GM20000 (cell line): ENCODE measurements around the gene CUL7.

ENCODE experiments used
- DNase-seq: peaks from one replicate; pipeline ENCODE4 v3.0.0; 2012; ENCODE audit warnings: low spot score
- TF ChIP-seq, protein P1 (sequence below): IDR thresholded peaks from 2 replicates; pipeline ENCODE4 v1.5.1; 2012; ENCODE audit warnings: mild to moderate bottlenecking, control low read depth; ENCODE audit errors: extremely low read depth, missing control alignments

CUL7 gene

DNA sequence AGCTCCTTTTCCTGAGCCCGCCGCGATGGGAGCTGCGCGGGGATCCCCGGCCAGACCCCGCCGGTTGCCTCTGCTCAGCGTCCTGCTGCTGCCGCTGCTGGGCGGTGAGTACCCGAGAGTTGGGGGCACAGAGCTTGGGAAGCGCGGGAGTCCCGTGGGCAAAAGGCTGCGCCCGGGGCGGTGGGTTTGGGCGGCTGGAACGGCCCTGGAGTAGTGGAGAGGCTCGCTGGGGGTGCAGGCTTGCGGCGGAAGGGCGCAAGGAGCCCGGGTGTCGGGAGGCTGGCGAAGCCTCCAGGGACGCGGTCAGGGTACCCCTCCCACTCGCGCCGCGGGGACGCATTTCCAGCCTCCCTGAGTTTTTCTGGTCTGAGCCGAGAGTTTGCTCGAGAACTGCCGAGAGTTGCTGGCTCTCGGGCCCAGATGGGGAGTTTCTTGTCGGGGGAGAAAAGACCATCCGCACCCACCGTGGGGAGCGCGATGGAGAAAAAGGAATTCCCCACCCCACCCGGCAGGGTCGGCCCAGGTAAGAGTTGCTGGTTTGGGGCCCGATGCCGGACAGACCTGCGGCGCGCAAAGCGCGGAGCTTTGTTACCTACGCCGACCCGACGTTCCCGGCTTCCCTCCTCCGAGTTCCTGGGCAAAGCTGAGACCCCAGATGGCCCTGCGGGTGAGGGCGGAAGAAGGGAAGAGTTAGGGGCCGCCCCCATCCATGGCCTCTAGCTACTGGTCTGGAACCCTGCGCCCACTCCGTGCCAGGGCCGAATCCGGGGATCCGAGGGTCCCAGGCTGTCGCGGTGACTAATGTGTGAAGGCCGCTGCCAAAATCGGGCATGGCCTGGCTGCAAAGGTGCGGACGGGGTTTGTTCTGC lies 23.0 kb upstream of the CUL7 start:
- no peak for DNase-seq
- TF ChIP-seq, protein P1, sequence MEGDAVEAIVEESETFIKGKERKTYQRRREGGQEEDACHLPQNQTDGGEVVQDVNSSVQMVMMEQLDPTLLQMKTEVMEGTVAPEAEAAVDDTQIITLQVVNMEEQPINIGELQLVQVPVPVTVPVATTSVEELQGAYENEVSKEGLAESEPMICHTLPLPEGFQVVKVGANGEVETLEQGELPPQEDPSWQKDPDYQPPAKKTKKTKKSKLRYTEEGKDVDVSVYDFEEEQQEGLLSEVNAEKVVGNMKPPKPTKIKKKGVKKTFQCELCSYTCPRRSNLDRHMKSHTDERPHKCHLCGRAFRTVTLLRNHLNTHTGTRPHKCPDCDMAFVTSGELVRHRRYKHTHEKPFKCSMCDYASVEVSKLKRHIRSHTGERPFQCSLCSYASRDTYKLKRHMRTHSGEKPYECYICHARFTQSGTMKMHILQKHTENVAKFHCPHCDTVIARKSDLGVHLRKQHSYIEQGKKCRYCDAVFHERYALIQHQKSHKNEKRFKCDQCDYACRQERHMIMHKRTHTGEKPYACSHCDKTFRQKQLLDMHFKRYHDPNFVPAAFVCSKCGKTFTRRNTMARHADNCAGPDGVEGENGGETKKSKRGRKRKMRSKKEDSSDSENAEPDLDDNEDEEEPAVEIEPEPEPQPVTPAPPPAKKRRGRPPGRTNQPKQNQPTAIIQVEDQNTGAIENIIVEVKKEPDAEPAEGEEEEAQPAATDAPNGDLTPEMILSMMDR, result no peak

DNA sequence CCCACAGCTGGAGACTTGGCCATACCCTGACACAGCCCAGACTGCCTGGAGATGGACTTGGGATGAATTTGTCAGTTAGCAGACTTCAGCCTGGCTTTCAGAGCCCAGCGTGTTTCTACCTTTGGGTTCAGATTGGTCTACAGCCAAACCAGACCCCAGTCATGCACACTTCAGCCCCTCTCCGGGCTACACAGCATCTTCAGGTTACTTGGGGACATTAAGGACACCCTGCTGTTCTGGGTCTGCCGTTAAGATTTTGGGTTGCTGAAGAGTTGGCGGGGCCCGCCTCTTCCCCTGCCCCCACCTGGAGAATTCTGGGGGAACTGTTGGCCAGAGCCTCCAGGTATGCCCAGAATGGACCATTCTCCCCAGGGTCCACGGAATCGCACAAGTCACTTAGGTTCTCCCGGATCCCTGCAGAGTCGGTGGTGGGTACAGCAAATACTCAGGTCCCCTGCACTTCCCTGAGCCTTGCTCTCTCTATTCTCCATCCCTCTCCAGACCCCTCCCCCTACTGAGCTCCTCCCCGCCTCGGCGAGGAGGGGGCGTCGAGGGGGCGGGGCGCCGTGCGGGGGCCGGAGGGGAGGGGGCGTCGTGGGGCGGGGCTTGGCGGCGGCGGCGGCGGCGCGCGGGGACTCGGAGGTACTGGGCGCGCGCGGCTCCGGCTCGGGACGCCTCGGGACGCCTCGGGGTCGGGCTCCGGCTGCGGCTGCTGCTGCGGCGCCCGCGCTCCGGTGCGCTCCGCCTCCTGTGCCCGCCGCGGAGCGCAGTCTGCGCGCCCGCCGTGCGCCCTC lies 22.2 kb upstream of the CUL7 start, which contains the start of gene PTK7:
Gene PTK7, plus strand, starts transcription at position 645 of the 794 bp plus-strand sequence. CDS start 175 bp downstream, outside the sequence.
- peak; percentile 50 for DNase-seq
- TF ChIP-seq, protein P1, result no peak

DNA sequence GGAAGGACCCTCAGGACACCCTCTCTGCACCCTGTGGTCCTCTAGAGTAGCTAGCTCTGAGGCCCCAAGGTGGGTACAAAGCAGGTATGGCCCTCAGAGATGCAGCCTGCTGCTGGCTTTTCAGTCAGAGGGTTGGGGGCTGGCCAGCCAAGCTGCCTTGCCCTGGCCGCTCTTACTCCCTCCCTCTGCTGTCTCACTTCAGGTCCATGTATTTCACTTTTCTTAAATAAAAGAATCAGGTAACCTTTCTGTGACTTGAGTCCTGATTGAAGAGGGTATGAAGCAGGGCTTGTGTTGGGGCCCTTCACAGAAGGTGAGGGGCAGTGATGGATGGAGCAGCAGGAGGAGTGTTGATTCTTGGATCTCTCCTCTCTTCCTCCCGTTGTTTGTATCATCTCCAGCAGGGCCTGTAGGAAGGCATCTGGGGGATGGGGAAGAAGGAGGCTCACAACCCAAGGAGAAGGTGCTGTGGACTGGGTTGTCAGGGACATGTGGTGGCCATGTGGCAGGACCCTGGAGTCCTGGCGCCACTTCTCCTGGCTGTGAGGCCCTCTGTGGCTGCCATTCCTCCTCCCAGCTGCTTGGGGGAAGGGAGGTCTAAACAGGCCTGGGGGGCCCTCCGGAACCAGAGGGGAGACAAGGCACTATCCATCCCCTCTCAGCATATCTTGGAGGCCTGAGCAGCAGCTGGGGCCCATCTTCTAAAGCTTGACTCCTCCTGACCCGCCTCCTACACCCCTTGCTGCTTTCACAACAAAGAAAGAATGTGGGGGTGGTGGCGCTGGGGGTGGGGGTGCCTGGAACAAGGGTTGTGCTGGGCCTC lies 21.4 kb upstream of the CUL7 start:
- TF ChIP-seq, protein P1, result no peak
- DNase-seq, result no peak

DNA sequence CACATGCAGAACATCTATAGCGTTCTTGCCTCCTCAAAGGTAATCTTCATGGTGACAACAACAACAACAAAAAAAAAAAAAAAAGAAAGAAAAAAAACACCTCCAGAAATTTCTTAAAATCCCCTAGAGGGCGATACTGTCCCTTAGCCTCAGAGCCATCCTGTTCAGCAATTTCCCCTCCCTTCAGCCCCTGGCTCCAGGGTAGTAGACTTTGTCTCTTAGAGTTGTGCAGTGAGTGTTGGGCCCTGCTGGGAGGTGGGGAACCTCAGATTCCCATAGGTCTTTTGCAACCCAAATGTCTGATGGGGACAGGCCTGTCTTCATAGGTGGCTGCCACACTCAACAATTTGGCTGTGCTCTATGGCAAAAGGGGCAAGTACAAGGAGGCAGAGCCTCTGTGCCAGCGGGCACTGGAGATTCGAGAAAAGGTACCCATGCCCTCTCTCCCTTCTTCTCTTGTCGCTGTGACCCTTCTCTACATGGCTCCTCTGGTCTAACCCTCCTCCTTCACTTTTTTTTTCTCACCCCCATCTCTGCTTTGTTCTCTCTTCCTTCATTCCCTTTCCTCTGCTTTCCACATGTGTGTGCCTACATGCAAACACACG lies 16.5 kb upstream of the CUL7 start:
- TF ChIP-seq, protein P1, result no peak
- DNase-seq, result peak; percentile 82

DNA sequence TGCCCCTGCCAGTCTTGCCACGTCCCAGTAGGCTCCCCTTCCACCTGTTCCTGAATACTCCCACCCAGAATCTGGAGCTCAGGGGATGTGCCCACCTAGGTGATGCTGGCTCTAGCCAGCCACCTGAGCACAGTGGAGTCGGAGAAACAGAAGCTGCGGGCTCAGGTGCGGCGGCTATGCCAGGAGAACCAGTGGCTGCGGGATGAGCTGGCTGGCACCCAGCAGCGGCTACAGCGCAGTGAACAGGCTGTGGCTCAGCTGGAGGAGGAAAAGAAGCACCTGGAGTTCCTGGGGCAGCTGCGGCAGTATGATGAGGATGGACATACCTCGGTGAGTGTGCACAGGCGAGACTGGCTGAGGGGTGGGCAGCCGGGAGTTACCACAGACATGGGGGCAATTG lies 9.2 kb upstream of the CUL7 start:
- TF ChIP-seq, protein P1, result no peak
- DNase-seq, result no peak

DNA sequence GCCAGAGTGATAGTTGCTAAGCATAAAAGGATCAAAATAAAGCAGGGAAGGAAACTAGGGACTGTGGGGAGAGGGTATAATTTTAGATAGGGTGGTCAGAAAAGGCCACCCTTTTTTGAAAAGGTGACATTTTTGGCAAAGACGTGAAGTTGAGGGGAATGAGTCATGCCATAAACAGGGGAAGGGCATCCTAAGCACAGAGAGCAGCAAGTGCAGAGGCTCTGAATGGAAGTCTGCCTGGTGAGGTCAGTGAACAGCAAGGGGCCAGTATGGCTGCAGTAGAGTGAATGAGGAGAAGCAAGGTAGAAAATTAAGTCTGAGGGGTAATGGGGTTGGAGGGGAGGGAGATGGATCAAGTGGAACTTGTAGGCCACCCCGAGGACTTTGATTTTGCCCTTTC lies 8.2 kb upstream of the CUL7 start:
- no peak for DNase-seq
- TF ChIP-seq, protein P1, result no peak
